HG03066 (cell line): Measurements from ENCODE around the gene LRRC28.

Source experiments
- ATAC-seq: cut with Tn5 transposase; IDR thresholded peaks from one replicate; pipeline ENCODE4 v1.9.1; 2021; ENCODE audit warnings: low read depth; ENCODE audit not compliant: unreplicated experiment

The LRRC28 gene

DNA sequence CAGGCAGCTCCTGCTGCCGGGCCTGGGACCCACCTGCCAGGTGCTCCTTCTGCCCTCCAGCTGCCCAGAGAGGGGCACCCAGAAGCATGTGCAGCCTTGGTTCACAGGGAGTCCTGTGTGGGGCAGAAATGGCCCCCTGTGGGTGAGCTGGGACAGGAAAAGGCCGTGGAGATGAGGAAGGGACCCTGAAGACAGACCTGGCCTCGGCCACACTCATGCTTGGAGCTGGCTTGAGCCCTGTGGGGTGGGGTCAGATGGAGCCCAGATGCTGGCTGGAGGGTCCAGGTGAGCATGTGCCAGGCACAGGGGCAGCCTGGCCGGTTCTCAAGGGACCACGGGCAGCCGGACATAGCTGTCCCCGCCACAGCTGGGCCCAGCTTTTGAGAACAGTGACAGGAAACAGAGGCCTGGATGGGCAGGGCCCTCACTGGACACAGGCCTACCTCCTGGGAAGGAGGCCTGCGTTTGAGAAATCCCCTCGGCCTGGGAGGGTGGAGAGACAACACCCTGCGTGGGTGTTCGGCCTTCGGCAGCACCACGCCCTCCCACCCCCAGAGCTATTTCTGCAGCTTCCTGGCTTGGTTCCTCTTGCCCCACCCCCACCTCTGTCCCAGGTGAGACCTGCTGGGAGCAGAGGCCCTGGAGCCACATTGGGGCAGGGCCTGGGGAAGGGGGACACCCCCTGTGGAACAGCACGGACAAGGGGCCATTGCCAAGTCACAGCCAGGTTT is 181.9 kb downstream of the LRRC28 start:
- ATAC-seq, result no peak

DNA sequence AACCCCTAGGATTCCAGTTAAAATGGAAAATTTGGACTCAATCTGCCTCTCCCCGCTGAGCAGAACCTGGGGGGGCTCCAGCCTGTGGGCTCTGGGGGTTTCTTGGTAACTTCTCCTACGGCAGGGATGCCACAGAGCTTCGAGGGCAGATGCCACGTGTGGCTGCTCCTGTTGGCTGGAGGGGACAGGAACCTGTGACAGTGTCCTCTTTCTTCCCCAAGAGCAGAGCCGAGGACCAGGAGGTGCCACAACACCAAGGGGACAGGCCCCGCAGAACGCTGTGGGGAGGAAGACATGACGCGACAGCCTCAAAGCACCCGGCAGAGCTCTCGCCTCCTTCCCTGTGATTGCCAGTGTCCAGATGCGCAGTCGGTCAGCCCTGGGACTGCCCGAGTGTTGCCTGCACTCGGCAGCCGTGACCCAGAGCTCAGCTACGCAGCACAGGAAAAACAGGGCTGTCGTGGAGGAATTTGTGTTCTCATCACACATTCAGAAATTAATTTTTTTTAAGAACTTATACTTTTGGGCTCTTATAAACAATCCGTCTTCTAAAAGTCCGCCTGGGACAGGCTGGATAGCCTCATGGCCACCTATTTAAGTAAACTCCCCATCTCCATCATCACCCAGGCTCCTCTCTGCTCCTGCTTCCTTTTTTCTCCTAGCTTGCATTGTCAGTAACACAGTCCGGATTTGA is 182.6 kb downstream of the LRRC28 start:
- ATAC-seq, result no peak

DNA sequence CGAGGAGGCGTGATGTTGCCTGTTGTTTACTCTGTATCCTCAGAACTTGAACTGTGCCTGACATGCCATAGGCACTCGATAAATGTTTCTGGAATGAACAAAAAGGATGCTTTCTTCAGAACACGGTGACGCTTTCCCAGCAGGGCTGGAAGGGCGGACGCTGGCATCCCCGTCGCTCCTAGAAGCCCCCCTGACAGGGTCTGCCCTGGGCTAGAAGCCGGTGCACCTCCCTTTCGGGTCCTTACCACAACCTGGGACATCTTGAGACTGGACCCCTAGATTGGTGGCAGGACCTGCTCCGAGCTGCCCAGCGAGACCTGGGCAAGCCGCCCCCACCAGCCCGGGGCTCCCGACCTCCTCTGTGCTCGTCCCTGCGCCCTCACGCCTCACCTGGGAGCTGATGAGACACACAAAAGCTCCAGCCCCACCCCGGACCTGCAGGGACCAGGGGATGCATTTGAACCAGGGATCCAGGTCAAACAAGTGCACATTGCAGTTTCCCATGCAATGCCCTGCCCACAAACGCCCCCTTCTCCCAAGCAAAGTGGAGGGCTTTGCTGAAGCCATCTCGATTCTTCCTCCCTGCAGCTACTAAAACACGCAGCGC is 183.3 kb downstream of the LRRC28 start:
- no peak for ATAC-seq

DNA sequence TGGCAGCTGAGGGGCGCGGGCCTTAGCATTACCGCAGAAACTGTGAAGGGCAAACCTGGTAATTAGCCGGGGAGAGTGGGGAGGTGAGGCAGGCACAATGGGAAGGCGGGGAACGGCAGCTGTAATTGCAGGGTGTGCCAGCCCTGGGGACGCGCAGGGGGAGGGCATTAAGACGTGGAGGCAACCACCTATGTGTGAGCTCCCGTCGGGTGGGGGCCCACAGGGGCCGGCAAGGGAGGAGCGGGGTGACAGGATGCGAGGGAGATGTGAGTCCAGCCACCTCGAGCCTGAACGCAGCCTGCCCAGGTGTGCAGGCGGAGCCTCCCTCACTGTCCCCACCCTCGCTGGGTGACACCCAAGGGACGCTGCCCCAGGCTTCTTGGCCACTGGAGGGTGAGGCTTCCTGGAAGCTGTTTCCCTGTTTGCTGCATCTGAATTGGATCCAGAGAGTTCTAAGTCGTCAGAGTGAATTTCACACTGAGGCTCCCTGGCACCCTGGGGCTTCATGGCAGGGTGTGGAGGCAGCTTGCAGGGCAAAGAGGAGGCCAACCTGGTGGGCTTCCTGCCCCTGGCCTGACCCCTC is 183.9 kb downstream of the LRRC28 start:
- ATAC-seq, result no peak

DNA sequence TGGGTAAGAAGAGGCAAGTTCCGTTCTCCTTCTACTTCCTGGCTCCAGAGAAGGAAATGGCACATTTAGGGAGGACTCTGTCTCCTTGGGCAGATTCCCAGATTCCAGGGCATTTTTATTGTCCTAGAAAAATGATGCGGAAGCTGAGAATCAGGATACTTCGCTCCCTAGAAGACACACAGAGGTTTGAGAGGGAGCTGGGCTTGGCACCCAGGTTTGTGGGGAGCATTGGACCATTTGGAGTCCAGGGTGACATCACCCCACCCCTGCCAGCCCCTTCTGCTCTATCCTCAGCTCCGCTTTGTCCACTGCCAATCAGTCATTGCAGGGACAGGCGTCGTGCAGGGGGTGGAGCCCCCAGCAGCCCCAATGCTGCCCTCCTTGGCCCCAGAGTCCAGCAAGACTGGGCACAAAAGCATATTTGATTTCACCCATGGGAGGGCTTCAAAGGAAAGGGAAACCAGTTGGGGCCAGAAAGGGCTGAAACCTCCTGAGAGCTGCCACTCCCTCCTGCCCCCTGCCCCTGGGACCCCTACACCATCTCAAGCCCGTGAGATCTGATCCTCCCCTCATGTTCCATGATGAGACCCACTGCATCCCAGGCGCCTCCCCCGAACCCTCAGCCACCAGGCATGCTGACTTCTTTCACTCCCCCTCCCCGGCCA is 184.7 kb downstream of the LRRC28 start:
- no peak for ATAC-seq

DNA sequence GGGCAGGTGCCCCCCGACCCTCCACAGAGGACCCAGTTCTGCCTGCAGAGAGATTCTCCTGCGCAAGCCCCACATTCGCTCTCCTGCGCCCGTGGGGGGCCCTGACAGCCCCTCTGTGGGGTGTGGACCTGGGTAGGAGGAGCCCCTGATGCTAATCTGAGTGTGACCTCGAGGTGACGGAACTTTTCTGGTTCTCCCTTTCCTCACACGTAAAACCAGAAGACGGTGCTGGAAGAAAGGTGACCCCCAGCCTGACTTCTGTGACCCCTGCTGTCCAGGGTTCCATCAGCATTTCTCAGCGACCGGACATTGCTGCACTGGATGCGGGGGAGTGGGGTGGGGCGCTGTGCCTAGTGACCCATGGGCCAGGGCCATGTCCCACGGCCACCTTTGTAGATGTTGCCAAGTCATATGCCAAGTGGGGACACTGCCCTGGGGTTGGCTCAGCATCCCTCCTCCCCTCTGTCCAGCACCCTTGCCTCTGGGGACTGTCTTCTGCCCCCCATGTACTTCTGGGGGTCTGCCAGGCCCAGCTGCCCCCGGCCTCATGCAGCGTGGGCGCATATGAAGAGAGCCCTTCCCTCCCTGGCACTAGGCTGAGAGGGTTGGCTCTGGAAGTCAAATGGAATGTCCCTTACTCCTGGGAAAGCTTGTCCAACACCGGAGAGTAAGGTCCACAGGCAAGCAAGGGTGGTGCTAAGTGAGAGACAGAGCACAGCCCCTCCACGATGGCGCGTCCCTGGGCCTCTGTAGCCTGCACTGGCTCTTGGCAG is 185.4 kb downstream of the LRRC28 start:
- ATAC-seq, result no peak

DNA sequence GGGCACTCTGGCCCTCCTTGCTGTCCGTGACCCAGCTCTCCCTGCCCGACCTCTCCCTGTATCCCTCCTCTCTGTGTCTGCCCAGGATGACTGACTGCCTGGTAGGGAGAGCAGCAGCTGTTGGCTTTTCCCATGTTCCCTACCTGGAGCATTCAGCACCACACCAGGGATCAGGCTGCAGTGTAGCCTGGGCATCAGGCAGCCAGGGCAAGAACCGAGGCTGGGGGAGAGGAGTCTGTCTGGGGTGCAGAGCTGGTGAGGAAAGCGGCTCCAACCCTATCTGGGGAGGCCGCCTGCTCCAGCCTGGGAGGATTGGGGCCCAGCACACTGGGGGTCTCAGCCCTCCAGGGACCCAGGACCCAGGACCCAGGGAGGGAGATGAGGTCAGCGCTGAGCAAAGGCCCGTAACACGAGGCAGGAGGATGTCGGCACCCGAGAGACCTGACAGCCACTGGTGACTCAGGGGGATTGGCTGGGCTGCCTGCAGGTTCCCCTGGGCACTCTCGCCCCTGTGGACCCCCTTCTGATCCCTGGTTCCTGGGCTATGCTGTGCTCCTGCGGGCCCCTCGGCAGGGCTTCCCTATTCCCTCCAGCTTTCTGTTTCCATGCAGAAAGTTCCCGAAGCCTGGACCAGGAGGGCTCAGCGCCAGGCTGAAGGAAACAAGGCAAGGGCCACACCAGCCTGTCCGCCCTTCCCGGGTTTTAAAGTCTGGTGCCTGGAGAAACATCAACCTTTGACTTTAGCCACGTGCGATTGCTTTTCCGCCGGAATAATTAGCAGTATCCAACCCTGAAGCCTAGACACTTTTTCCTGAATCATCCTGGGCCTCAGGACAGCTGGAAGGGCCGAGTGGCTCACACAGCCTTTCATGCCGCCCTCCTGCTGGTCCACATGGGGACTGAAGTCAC is 186.3 kb downstream of the LRRC28 start:
- no peak for ATAC-seq

DNA sequence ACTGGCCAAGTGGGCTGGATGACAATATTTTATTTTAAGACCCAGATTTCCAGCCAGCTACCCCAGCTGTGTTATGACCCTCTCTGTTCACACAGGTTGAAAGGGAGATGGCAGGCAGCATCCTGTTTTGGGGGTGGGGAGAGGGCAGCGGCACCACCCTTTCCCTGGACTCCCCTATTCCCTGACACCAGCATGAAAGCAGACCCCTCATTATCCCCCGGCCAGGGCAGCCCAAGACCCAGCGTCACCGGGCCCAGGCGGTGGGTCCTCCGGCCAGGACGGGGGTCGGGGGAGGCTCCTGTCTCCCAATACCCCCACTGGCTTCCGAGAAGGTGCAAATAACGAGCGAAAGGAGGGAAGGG is 186.9 kb downstream of the LRRC28 start:
- no peak for ATAC-seq

DNA sequence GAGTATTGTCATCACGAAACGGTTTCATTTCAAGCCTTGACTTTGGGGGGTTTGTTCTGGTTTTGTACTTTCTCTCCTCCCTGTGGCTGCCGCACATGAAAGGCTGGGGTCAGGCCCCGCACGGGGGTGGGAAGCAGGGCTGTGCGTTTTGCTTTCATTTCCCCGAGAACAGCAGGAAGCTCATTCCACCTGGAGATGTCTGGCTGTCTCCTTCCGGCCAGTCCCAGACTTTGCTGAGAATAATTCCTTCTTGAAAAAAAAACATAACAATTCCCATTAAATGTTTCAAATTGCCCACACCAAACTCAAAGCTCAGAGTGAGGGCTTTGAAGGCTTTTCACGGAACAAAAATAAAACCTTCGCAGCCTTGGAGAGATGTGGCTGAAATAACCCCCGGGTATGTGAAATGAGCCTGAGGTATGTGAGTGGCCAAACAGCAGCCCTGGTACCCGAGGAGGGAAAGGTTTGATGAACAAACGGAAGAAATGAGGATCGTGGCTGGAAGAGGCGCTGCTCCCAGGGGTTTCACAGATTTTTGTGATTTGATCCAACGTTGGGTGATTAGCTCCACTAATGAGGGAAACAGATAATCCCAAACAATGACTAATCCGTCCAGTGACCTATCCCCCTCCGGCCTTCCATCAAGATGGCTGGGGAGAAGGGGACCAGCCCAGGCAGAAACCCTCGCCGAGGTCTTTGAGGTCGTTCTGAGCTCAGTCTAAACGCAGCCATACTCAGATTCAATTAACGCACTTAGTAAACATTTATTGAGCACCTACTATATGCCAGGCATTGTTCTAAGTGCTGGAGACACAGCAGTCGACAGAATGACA is 187.6 kb downstream of the LRRC28 start:
- ATAC-seq, result no peak

DNA sequence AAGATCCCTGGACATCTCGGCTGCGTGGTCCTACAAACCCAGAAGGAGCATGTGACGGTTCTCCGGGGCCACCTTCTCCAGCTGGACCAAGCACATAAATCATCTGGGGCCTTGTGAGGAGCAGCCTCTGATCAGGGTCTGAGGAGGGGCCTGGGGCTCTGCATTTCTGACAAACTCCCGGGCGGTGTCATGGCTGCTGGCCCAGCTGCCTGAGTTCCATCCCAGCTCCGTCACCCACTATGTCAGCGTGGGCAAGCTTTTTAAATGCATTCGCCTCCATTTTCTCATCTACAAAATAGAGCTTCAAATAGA is 188.2 kb downstream of the LRRC28 start:
- no peak for ATAC-seq

DNA sequence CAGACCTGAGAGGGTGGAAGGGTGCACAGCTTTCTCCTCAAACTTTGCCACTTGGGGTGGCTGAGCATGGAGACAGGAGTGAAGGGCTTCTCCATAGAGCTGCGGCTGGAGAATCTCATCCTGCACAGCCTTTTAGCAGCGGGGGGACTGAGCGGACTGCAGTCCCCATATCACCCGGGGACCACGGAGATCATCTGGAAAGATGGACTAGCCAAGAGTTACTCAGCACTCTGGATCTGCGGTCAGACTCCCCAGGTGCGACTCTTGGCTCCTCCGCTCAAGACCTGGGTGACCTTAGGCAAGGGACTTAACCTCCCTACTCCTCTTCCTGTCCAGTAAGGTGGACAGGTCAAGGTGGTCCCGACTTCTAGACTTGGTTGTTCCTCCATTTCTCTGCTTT is 188.7 kb downstream of the LRRC28 start:
- no peak for ATAC-seq
